PFSK-1 (cell line): Measurements from ENCODE around the gene CALML5.

Source experiments
- POLR2AphosphoS5 ChIP-seq: IDR thresholded peaks from 2 replicates; pipeline ENCODE4 v1.6.1; 2012; ENCODE audit warnings: low read depth, mild to moderate bottlenecking, control low read depth, low read length, moderate library complexity
- SIN3A ChIP-seq: IDR thresholded peaks from 2 replicates; pipeline ENCODE4 v1.6.1; 2012; ENCODE audit warnings: mild to moderate bottlenecking, low read length, moderate library complexity, borderline replicate concordance; ENCODE audit not compliant: insufficient read depth
- TAF1 ChIP-seq: IDR thresholded peaks from 2 replicates; pipeline ENCODE4 v1.6.1; 2012; ENCODE audit warnings: low read length, control low read depth, borderline replicate concordance; ENCODE audit not compliant: insufficient read depth
- TF ChIP-seq, protein P1 (sequence below), 2 experiments: IDR thresholded peaks; 2 replicates each; pipeline versions ENCODE4 v1.6.1 to v1.8.0; 2011 to 2012; ENCODE audit warnings: low read depth in 2 of 2, low read length in 2 of 2, control low read depth in 1 of 2, inconsistent platforms in 1 of 2, mild to moderate bottlenecking in 1 of 2, moderate library complexity in 1 of 2; ENCODE audit not compliant: insufficient read depth in 1 of 2

DNA sequence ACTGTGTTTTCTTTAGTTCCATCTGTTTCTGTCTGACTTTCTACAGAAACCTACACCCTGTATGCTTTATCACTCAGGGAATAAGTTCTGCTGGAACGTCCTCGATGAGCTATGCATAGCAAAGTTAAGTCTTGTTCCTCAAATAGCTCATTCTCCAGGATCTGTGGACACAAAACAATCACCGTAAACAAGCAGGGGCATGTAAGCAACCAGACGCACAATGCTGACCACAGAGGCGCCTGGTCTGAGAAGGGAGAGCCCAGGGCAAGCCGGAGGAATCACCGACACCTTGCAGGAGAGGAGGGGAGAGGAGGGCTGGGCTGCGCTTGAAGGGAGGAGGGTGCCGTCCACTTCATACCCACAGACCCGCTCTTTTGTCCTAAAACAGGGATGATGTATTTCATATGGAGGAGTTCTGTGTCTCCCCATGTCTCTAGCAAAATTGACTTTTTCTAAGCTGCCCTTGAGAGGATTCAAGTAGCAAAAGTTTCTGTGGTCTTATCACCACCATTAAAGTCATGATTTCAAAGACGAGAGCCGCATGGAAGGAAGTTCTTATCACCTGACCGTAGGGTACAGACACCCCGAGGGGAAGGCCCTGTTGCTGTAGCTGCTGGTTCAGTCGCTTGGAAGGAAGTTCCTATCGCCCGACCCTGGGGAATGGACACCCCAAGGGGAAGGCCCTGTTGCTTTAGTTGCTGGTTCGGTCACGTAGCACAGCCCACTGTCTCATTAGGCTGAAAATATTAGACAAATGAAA, 39.7 kb upstream of the CALML5 start:
- TF ChIP-seq POLR2AphosphoS5 (no peak), SIN3A (no peak), TAF1 (no peak)
- TF ChIP-seq, protein P1, sequence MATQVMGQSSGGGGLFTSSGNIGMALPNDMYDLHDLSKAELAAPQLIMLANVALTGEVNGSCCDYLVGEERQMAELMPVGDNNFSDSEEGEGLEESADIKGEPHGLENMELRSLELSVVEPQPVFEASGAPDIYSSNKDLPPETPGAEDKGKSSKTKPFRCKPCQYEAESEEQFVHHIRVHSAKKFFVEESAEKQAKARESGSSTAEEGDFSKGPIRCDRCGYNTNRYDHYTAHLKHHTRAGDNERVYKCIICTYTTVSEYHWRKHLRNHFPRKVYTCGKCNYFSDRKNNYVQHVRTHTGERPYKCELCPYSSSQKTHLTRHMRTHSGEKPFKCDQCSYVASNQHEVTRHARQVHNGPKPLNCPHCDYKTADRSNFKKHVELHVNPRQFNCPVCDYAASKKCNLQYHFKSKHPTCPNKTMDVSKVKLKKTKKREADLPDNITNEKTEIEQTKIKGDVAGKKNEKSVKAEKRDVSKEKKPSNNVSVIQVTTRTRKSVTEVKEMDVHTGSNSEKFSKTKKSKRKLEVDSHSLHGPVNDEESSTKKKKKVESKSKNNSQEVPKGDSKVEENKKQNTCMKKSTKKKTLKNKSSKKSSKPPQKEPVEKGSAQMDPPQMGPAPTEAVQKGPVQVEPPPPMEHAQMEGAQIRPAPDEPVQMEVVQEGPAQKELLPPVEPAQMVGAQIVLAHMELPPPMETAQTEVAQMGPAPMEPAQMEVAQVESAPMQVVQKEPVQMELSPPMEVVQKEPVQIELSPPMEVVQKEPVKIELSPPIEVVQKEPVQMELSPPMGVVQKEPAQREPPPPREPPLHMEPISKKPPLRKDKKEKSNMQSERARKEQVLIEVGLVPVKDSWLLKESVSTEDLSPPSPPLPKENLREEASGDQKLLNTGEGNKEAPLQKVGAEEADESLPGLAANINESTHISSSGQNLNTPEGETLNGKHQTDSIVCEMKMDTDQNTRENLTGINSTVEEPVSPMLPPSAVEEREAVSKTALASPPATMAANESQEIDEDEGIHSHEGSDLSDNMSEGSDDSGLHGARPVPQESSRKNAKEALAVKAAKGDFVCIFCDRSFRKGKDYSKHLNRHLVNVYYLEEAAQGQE (IDR thresholded peaks at IDR 0.05; ENCODE audit: insufficient read depth in 1 of 2, low read depth in 2 of 2, low read length in 2 of 2): no peak
